Kidney (tissue), 14 donors: ENCODE results near the gene BIK. TPM values are rescaled to one million over a fixed set of nuclear protein-coding genes. Genes with fewer than 3 reads are reported as not detected.

ENCODE experiments used
- DNase-seq, 5 donors: peaks; one replicate each; pipeline ENCODE4 v3.0.0-alpha.2; 2013 to 2020
- FAIRE-seq: peaks from 2 replicates; lab custom pipeline; 2012; peaks lifted over from hg19 to GRCh38; lab: Jason Lieb, UNC
- H3K27ac ChIP-seq, 2 donors: one replicate each; pipeline ENCODE4 v1.7.0; 2013; ENCODE audit warnings: low read depth in 2 of 2, low read length in 2 of 2, inconsistent platforms in 1 of 2
- H3K27me3 ChIP-seq: one replicate; pipeline ENCODE4 v1.7.1; 2013; ENCODE audit warnings: low read length, inconsistent platforms; ENCODE audit not compliant: control insufficient read depth, insufficient read depth
- H3K36me3 ChIP-seq, 3 donors: one replicate each; pipeline versions ENCODE4 v1.7.0 to v1.7.1; 2013; ENCODE audit warnings: low read length in 3 of 3, control low read depth in 1 of 3, inconsistent platforms in 1 of 3; ENCODE audit not compliant: insufficient read depth in 3 of 3, control insufficient read depth in 2 of 3
- H3K4me1 ChIP-seq, 3 donors: one replicate each; pipeline versions ENCODE4 v1.7.0 to v1.7.1; 2013; ENCODE audit warnings: low read length in 3 of 3, inconsistent platforms in 1 of 3, low read depth in 1 of 3; ENCODE audit not compliant: control insufficient read depth in 2 of 3, insufficient read depth in 2 of 3
- H3K4me3 ChIP-seq, 3 donors: one replicate each; pipeline versions ENCODE4 v1.7.0 to v1.8.1; 2013; ENCODE audit warnings: low read length in 3 of 3, control low read depth in 1 of 3, inconsistent platforms in 1 of 3
- H3K9ac ChIP-seq, 3 donors: one replicate each; pipeline versions ENCODE4 v1.7.0 to v1.7.1; 2013; ENCODE audit warnings: low read length in 3 of 3, control low read depth in 1 of 3, inconsistent platforms in 1 of 3
- H3K9me3 ChIP-seq, 3 donors: one replicate each; pipeline versions ENCODE4 v1.7.0 to v1.7.1; 2013; ENCODE audit warnings: low read length in 3 of 3, control low read depth in 1 of 3, inconsistent platforms in 1 of 3; ENCODE audit not compliant: control insufficient read depth in 2 of 3, insufficient read depth in 1 of 3
- CTCF ChIP-seq: IDR thresholded peaks from 3 replicates; pipeline ENCODE4 v1.5.1; 2012; ENCODE audit warnings: mild to moderate bottlenecking, moderate library complexity, borderline replicate concordance; ENCODE audit not compliant: insufficient read depth; ENCODE audit errors: extremely low read depth
- intact Hi-C: fragments of 100-400 bp; cut with DNase I; formaldehyde crosslinking; loops from one replicate; pipeline ENCODE4 v1.11.1; 2022
- polyA plus RNA-seq: library from polyadenylated mRNA; stranded (reverse); fragments of 350-450 nt; fragmentation: Illumina TruSeq; extraction: RNeasy Lipid Tissue Mini Kit (QIAGEN cat#74804); gene quantifications from one replicate; pipeline ENCODE4 v1.2.3, GENCODE V29; 2014; ENCODE audit warnings: low read depth, low replicate concordance; ENCODE audit not compliant: insufficient read depth
- total RNA-seq: library from RNA; stranded (reverse); fragmentation: NEBNext Ultra II Directional; extraction: Animal tissue kit (Norgen Biotek cat#: 25700); gene quantifications from one replicate; pipeline ENCODE4 v1.2.1, GENCODE V29; 2021
- donor health status: control.
- donor health status: control.
- donor health status: control.
- donor health status: control.
- donor health status: control.
- donor health status: DM: yes; HTN: yes; CAD: no.
- donor health status: Normal renal cell carcinoma (clear cell type).

The BIK gene
- total and polyA plus RNA-seq, 2 donors from 2014 or later, result 4.7 to 4.8 TPM

GRCh38 chr22:43077121-43077877 is 33.3 kb upstream of the BIK start:
- Histone ChIP-seq H3K27ac (no peak overlapping the region), H3K4me3 (no peak overlapping the region), H3K36me3 (peaks cover 0 to 3% (median 0%) of the 10 kb centered on the region in 3 donors), H3K9ac (no peak overlapping the region), H3K4me1 (no peaks in the 10 kb centered on the region), H3K27me3 (no peaks in the 10 kb centered on the region), H3K9me3 (no peaks in the 10 kb centered on the region)
- no peak for TF ChIP-seq CTCF
- intact Hi-C loops, result no loop called here
- no peak for DNase-seq
- FAIRE-seq, result no peak

- Histone ChIP-seq H3K4me3 (no peak overlapping the region), H3K4me1 (no peaks in the 10 kb centered on the region), H3K27me3 (no peaks in the 10 kb centered on the region), H3K27ac (no peak overlapping the region), H3K36me3 (peaks cover 0 to 3% (median 0%) of the 10 kb centered on the region in 3 donors), H3K9me3 (no peaks in the 10 kb centered on the region), H3K9ac (no peak overlapping the region)
- TF ChIP-seq CTCF, result no peak
- FAIRE-seq (no peak), DNase-seq (no peak)
- intact Hi-C loops, result no loop called here
These were observed 32.0 kb upstream of the BIK start for GRCh38 chr22:43078522-43078921.

- no peak for TF ChIP-seq CTCF
- FAIRE-seq (no peak), DNase-seq (no peak)
- Histone ChIP-seq H3K9me3 (no peaks in the 10 kb centered on the region), H3K4me1 (no peaks in the 10 kb centered on the region), H3K27me3 (no peaks in the 10 kb centered on the region), H3K9ac (no peak overlapping the region), H3K36me3 (peaks cover 0 to 3% (median 0%) of the 10 kb centered on the region in 3 donors), H3K4me3 (no peak overlapping the region), H3K27ac (no peak overlapping the region)
- intact Hi-C loops, result no loop called here
These were observed 30.8 kb upstream of the BIK start for GRCh38 chr22:43079742-43080141.
